Measurements from ENCODE around the gene LRRC57.

DNA sequence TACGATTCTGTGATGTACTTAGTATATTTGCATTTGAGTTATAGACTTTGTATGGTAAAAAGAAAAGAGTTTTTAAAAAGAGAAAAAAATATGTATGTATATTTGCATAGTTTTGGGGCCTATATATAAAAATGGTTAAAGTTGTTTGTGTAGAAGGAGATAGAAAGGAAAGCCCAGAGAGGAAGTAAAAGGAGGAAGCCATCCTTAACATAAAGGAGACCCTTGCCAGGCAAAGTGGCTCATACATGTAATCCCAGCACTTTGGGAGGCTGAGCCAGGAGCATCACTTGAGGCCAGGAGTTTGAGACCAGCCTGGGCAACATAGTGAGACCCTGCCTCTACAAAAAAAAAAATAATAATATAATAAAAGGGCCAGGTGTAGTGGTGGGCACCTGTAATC is 44.8 kb downstream of the LRRC57 start:
- TF ChIP-seq NFKB2 (CRISPR knock-in tag; IDR thresholded peaks at IDR 0.05; ENCODE audit: borderline replicate concordance): no peak
- no peak for TF ChIP-seq ZNF224 (CRISPR knock-in tag; IDR thresholded peaks at IDR 0.05)
- no peak for TF ChIP-seq NFIC (IDR thresholded peaks at IDR 0.05; ENCODE audit: low read length)
- TF ChIP-seq CAMTA2 (CRISPR knock-in tag; IDR thresholded peaks at IDR 0.05; ENCODE audit: borderline replicate concordance): no peak
- no peak for TF ChIP-seq ZHX2 (IDR thresholded peaks at IDR 0.05; ENCODE audit: low read depth)
- TF ChIP-seq ZHX2 (CRISPR knock-in tag; IDR thresholded peaks at IDR 0.05; ENCODE audit: borderline replicate concordance): no peak
- no peak for TF ChIP-seq MEIS2 (CRISPR knock-in tag; IDR thresholded peaks at IDR 0.05)
- TF ChIP-seq NFE2L1 (CRISPR knock-in tag; IDR thresholded peaks at IDR 0.05; ENCODE audit: borderline replicate concordance): no peak
- TF ChIP-seq CTCF (CRISPR knock-in tag; IDR thresholded peaks at IDR 0.05): no peak
- TF ChIP-seq YEATS2 (CRISPR knock-in tag; IDR thresholded peaks at IDR 0.05; ENCODE audit: borderline replicate concordance): no peak

All from HepG2 (cell line).